ENCODE results near the gene SLC26A6.

DNA sequence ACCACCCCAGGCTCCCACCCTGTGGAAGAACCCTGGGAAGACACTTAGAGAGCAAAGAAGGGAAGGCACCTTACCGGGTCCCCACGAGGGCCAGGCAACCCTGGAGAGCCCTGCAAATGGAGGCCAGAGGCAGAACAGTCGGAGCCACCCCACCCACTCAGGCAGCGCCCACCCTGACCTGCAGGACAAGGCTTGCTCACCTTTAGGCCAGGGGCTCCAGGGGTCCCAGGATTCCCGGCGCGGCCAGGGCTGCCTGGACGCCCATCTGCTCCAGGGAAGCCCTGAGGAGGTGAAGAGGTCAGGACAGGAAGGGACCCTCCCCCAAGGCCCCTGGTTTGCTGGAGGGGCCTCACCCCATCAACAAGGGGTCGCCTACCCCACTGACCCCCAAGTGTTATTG, 50.4 kb downstream of the SLC26A6 start:
- no peak for TF ChIP-seq POLR2A (IDR thresholded peaks at IDR 0.05; ENCODE audit: borderline replicate concordance, extremely low read depth, insufficient read depth, insufficient read length)
- no peak for TF ChIP-seq EZH2 (IDR thresholded peaks at IDR 0.05)
- TF ChIP-seq, protein P1, sequence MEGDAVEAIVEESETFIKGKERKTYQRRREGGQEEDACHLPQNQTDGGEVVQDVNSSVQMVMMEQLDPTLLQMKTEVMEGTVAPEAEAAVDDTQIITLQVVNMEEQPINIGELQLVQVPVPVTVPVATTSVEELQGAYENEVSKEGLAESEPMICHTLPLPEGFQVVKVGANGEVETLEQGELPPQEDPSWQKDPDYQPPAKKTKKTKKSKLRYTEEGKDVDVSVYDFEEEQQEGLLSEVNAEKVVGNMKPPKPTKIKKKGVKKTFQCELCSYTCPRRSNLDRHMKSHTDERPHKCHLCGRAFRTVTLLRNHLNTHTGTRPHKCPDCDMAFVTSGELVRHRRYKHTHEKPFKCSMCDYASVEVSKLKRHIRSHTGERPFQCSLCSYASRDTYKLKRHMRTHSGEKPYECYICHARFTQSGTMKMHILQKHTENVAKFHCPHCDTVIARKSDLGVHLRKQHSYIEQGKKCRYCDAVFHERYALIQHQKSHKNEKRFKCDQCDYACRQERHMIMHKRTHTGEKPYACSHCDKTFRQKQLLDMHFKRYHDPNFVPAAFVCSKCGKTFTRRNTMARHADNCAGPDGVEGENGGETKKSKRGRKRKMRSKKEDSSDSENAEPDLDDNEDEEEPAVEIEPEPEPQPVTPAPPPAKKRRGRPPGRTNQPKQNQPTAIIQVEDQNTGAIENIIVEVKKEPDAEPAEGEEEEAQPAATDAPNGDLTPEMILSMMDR (IDR thresholded peaks at IDR 0.05 in 2 of 3, conservative IDR thresholded peaks at IDR 0.05 in 1 of 3; ENCODE audit: borderline replicate concordance in 1 of 3, insufficient read depth in 1 of 3, low read depth in 2 of 3, low read length in 2 of 3), result no peak
- TF ChIP-seq, protein P2, sequence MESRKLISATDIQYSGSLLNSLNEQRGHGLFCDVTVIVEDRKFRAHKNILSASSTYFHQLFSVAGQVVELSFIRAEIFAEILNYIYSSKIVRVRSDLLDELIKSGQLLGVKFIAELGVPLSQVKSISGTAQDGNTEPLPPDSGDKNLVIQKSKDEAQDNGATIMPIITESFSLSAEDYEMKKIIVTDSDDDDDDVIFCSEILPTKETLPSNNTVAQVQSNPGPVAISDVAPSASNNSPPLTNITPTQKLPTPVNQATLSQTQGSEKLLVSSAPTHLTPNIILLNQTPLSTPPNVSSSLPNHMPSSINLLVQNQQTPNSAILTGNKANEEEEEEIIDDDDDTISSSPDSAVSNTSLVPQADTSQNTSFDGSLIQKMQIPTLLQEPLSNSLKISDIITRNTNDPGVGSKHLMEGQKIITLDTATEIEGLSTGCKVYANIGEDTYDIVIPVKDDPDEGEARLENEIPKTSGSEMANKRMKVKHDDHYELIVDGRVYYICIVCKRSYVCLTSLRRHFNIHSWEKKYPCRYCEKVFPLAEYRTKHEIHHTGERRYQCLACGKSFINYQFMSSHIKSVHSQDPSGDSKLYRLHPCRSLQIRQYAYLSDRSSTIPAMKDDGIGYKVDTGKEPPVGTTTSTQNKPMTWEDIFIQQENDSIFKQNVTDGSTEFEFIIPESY (IDR thresholded peaks at IDR 0.05; ENCODE audit: extremely low read depth, insufficient replicate concordance, low read length), result no peak
- TF ChIP-seq, protein P3, sequence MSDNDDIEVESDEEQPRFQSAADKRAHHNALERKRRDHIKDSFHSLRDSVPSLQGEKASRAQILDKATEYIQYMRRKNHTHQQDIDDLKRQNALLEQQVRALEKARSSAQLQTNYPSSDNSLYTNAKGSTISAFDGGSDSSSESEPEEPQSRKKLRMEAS (IDR thresholded peaks at IDR 0.05), result no peak
- TF ChIP-seq POLR2AphosphoS5 (IDR thresholded peaks at IDR 0.05; ENCODE audit: low read depth, low read length), result no peak
- no peak for TF ChIP-seq SIN3A (IDR thresholded peaks at IDR 0.05; ENCODE audit: low read depth)
- no peak for TF ChIP-seq ZFX (IDR thresholded peaks at IDR 0.05)
